HG03469 (cell line): ENCODE data around the gene SYNJ2.

Experiments
- ATAC-seq: cut with Tn5 transposase; IDR thresholded peaks from one replicate; pipeline ENCODE4 v1.9.1; 2021; ENCODE audit warnings: mild to moderate bottlenecking, moderate library complexity, moderate number of reproducible peaks; ENCODE audit not compliant: unreplicated experiment

The SYNJ2 gene

GRCh38 chr6:158024566-158025297 lies 43.1 kb downstream of the SYNJ2 start:
- ATAC-seq: no peak

GRCh38 chr6:158026054-158026900 lies 44.6 kb downstream of the SYNJ2 start:
- peak; percentile 55 for ATAC-seq

GRCh38 chr6:158026901-158027589 lies 45.4 kb downstream of the SYNJ2 start:
- no peak for ATAC-seq

GRCh38 chr6:158027590-158028285 lies 46.1 kb downstream of the SYNJ2 start:
- ATAC-seq: no peak

GRCh38 chr6:158028421-158028820 lies 46.8 kb downstream of the SYNJ2 start:
- no peak for ATAC-seq

- no peak for ATAC-seq
Observed at GRCh38 chr6:158028876-158029275, 47.2 kb downstream of the SYNJ2 start.

- no peak for ATAC-seq
Observed at GRCh38 chr6:158029668-158030230, 48.1 kb downstream of the SYNJ2 start.

- ATAC-seq: no peak
Observed at GRCh38 chr6:158030380-158031300, 49.0 kb downstream of the SYNJ2 start.

GRCh38 chr6:158031381-158032353 lies 50.0 kb downstream of the SYNJ2 start:
- no peak for ATAC-seq

- ATAC-seq: no peak
Observed at GRCh38 chr6:158032354-158032733, 50.7 kb downstream of the SYNJ2 start.

- no peak for ATAC-seq
Observed at GRCh38 chr6:158033077-158033750, 51.6 kb downstream of the SYNJ2 start.

GRCh38 chr6:158033751-158034702 lies 52.4 kb downstream of the SYNJ2 start:
- no peak for ATAC-seq

- ATAC-seq: no peak
Observed at GRCh38 chr6:158036261-158036660, 54.6 kb downstream of the SYNJ2 start.

GRCh38 chr6:158037021-158037420 lies 55.4 kb downstream of the SYNJ2 start:
- no peak for ATAC-seq

- no peak for ATAC-seq
Observed at GRCh38 chr6:158037771-158038170, 56.1 kb downstream of the SYNJ2 start.

- no peak for ATAC-seq
Observed at GRCh38 chr6:158038291-158039177, 56.9 kb downstream of the SYNJ2 start.
